ENCODE measurements around the gene IPO8.
"Not testable (repeated sequence)": the region's sequence is repeated elsewhere in the genome, so short reads cannot be mapped to it uniquely, and the experiment has no call there.

IPO8 gene

DNA sequence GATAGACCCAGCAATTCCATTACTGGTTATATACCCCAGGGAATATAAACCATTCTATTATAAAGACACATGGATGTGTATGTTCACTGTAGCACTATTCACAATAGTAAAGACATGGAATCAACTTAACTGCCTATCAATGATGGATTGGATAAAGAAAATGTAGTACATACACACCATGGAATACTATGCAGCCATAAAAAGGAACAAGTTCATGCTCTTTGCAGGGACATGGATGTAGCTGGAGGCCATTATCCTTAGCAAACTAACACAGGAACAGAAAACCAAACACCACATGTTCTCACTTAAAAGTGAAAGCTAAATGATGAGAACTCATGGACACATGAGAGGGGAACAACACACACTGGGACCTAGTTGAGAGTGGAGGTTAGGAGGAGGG is 85.8 kb downstream of the IPO8 start:
- not testable (repeated sequence) for DNase-seq (ENCODE audit: low read depth in 3 of 3)

- not testable (repeated sequence) for DNase-seq (ENCODE audit: low read depth in 3 of 3)
These were observed 91.4 kb downstream of the IPO8 start for GRCh38 chr12:30604302-30604701.

DNA sequence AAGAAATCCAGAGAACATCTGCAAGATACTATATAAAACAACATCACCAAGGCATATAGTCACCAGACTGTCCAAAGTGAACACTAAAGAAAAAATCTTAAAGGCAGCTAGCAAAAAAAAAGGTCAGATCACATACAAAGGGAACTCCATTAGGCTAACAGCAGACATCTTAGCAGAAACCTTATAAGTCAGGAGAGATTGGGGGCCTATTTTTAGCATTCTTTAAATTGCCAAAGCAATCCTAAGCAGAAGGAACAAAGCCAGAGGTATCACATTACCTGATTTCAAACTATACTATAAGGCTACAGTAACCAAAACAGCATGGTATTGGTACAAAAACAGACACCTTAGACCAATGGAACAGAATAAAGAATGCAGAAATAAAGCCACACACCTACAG is 92.5 kb downstream of the IPO8 start:
- no peak for DNase-seq (ENCODE audit: low read depth in 3 of 3)

- no peak for DNase-seq (ENCODE audit: low read depth in 3 of 3)
These were observed 93.0 kb downstream of the IPO8 start for GRCh38 chr12:30602678-30603077.

DNA sequence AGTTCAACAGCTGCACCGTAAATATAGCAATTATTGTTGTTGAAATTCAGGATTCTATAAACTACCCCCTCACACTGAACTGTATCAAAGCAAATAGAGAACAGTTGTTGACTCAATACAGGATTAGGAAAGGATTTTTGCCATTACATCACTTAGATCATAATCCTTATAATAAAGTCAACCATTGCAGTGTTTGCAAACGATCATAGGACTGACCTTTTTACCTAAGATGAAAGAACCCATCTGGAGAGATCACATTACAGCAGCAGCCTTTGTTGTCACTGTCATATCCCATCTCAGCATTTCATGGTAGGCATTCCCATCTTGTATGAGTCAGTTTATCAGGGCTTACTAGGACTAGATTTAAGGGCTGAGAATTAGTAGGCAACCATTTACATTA is 96.1 kb downstream of the IPO8 start:
- DNase-seq (ENCODE audit: low read depth in 3 of 3) = no peak

- no peak for DNase-seq (ENCODE audit: low read depth in 3 of 3)
These were observed 96.8 kb downstream of the IPO8 start for GRCh38 chr12:30598889-30599288.

DNA sequence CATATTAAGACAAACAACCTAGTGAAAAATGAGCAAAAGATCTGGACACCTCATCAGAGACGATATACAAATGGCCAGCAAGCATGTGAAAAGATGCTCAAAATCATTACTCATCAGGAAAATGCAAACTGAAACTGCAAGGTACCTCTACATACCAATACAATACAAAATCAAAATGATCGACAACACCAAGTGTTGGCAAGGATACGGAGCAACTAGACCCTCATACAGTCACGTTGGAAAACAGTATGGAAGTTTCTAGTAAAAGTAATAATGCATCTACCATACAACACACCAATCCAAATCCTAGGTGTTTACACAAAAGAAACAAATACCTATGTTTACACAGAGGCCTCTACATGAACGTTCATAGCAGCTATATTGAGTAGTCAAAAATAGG is 99.9 kb downstream of the IPO8 start:
- DNase-seq (ENCODE audit: low read depth in 3 of 3) = no peak

GRCh38 chr12:30594509-30594908 is 101.2 kb downstream of the IPO8 start:
- DNase-seq (ENCODE audit: low read depth in 3 of 3) = no peak

- not testable (repeated sequence) for DNase-seq (ENCODE audit: low read depth in 3 of 3)
These were observed 107.1 kb downstream of the IPO8 start for GRCh38 chr12:30588572-30588971.

DNA sequence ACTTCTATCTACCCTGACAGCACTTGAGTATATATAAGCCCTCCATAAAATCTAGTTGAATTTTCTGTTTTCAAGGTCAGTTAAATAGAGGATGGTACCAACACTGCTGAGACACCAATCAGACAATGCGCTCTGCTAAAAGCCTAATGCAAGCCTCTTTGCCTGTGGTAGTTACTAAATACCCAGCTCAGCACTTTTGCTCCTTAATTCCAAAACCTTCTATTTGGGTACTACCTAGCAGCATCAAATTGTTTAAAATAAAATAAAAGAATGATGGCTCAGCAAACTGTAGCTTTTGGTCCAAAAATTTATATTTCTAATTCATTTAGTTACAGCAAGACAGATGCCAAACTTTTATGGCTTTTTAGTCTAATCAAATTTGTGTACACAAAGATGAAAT is 107.9 kb downstream of the IPO8 start:
- DNase-seq (ENCODE audit: low read depth in 3 of 3) = no peak

DNA sequence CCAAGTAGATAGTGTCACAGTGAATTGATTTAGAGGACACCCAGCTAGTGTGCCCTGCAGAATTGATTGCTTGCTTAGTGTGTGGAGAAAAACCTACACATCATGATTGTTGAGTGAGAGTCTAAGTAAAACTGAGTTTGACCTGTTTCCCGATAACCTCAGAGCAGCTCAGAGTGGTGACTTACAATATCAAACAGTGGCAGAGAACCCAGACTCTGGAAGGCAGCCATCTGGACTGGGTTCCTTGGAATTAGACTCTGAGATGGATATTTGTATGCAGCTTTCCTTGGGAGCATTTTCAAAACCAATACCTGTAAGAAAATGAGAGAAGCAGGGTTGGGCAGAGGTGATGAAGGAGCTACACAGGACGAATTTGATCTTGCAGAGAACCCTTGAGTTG is 109.8 kb downstream of the IPO8 start:
- DNase-seq (ENCODE audit: low read depth in 3 of 3) = no peak

GRCh38 chr12:30582943-30583342 is 112.7 kb downstream of the IPO8 start:
- no peak for DNase-seq (ENCODE audit: low read depth in 3 of 3)

DNA sequence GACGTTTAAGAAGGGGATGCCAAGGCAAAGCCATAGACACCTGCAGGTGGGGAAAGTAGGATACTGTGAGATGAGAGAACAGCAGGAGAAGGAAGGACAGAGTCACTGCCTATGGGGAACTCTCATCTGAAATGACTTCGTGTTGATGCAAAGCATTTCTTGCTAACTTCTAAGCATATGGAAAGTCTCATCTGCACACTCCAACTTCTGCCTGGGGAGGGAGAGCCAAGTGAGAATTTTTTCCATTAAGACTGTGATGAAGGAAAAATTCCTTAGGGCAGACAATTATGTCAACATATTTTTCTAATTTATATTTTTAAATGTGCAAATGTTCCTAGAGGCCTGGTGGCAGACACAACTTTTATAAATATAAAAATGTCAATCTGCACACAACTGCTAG is 115.3 kb downstream of the IPO8 start:
- DNase-seq (ENCODE audit: low read depth in 3 of 3) = no peak

All from stimulated activated CD4-positive, alpha-beta T cell treated with anti-CD3 and anti-CD28 coated beads, TNF-alpha, amount 100 ng/mL, for 48 hours (primary cell).